Right lobe of liver (tissue), 4 donors: ENCODE measurements around the gene CCDC121.

ENCODE experiments used
- POLR2A ChIP-seq: fragments of 450-650 bp; IDR thresholded peaks from one replicate; pipeline ENCODE4 v1.6.1; 2017; ENCODE audit warnings: antibody characterized with exemption, mild to moderate bottlenecking
- TF ChIP-seq, protein P1 (sequence below), 4 donors: fragments of 200-600 bp in 3 of 4; fragments of 450-650 bp in 1 of 4; IDR thresholded peaks; one replicate each; pipeline versions ENCODE4 v1.5.1 to v1.8.0; 2016 to 2022; ENCODE audit warnings: antibody characterized with exemption in 4 of 4, mild to moderate bottlenecking in 2 of 4
- donor health status: DM: no; HTN: no; CAD: no.
- donor health status: DM: no; HTN: no; CAD: no.
- donor health status: DM: no; HTN: yes; CAD: no.

DNA sequence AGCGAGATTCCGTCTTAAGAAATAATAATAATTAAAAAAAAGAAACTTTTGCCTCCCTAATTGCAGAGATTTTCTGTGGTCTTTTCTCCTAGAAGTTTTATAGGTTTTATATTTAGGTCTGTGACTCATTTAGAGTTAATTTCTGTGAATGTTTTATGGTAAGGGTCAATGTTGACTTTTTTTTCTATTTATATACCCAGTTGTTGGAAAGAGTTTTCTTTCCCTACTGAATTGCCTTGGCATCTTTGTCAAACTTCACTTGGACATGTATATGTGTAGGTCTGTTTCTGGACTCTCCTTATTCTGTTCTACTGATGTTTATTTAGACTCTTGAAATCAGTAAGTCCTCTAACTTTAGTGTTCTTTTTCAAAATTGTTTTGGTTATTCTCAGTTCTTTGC, 40.5 kb downstream of the CCDC121 start:
- TF ChIP-seq, protein P1, sequence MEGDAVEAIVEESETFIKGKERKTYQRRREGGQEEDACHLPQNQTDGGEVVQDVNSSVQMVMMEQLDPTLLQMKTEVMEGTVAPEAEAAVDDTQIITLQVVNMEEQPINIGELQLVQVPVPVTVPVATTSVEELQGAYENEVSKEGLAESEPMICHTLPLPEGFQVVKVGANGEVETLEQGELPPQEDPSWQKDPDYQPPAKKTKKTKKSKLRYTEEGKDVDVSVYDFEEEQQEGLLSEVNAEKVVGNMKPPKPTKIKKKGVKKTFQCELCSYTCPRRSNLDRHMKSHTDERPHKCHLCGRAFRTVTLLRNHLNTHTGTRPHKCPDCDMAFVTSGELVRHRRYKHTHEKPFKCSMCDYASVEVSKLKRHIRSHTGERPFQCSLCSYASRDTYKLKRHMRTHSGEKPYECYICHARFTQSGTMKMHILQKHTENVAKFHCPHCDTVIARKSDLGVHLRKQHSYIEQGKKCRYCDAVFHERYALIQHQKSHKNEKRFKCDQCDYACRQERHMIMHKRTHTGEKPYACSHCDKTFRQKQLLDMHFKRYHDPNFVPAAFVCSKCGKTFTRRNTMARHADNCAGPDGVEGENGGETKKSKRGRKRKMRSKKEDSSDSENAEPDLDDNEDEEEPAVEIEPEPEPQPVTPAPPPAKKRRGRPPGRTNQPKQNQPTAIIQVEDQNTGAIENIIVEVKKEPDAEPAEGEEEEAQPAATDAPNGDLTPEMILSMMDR (IDR thresholded peaks at IDR 0.05): no peak
- TF ChIP-seq POLR2A: no peak
